Activated T-cell treated with anti-CD3 and anti-CD28 coated beads for 4 hours (primary cell): ENCODE data around the gene ADAMTS14.
"Not testable (repeated sequence)": the region's sequence is repeated elsewhere in the genome, so short reads cannot be mapped to it uniquely, and the experiment has no call there.

Experiments used
- DNase-seq: peaks from one replicate; pipeline ENCODE4 v3.0.0-alpha.2; 2020

ADAMTS14 gene

GRCh38 chr10:70658582-70659136 lies 13.6 kb upstream of the ADAMTS14 start:
- no peak for DNase-seq

- DNase-seq, result no peak
These were observed 13.0 kb upstream of the ADAMTS14 start for GRCh38 chr10:70659306-70659705.

- DNase-seq, result no peak
These were observed 11.6 kb upstream of the ADAMTS14 start for GRCh38 chr10:70660722-70661121.

GRCh38 chr10:70661623-70662361 lies 10.5 kb upstream of the ADAMTS14 start:
- no peak for DNase-seq

GRCh38 chr10:70662362-70663220 lies 9.7 kb upstream of the ADAMTS14 start:
- DNase-seq, result no peak

- DNase-seq, result not testable (repeated sequence)
These were observed 8.6 kb upstream of the ADAMTS14 start for GRCh38 chr10:70663458-70664409.

GRCh38 chr10:70664702-70665195 lies 7.6 kb upstream of the ADAMTS14 start:
- no peak for DNase-seq

- DNase-seq, result no peak
These were observed 5.1 kb upstream of the ADAMTS14 start for GRCh38 chr10:70666960-70667798.

GRCh38 chr10:70667818-70668217 lies 4.5 kb upstream of the ADAMTS14 start:
- DNase-seq, result not testable (repeated sequence)

- DNase-seq, result no peak
These were observed 3.8 kb upstream of the ADAMTS14 start for GRCh38 chr10:70668454-70668970.

- DNase-seq, result no peak
These were observed 3.3 kb upstream of the ADAMTS14 start for GRCh38 chr10:70669015-70669414.

GRCh38 chr10:70669732-70670317 lies 2.5 kb upstream of the ADAMTS14 start:
- no peak for DNase-seq

- DNase-seq, result no peak
These were observed 614 bp upstream of the ADAMTS14 start for GRCh38 chr10:70671619-70672164.

- no peak for DNase-seq
These were observed 980 bp downstream of the ADAMTS14 start for GRCh38 chr10:70673043-70673928.

GRCh38 chr10:70673929-70674559 lies 1.7 kb downstream of the ADAMTS14 start:
- no peak for DNase-seq

GRCh38 chr10:70674560-70675495 lies 2.5 kb downstream of the ADAMTS14 start:
- DNase-seq, result no peak

GRCh38 chr10:70675496-70676161 lies 3.3 kb downstream of the ADAMTS14 start:
- DNase-seq, result no peak
